IMR-90 (cell line): Measurements from ENCODE around the gene ULBP1. TPM values are rescaled to one million over a fixed set of nuclear protein-coding genes. Genes with fewer than 3 reads are reported as not detected.

ENCODE experiments used
- ATAC-seq: fragments of 200-7000 bp; cut with Tn5 transposase; 2 replicates; pipeline ENCODE4 v1.9.1; 2020; ENCODE audit warnings: low read depth, mild to moderate bottlenecking, moderate library complexity
- BruUV-seq: library from RNA; stranded (reverse); fragments of 400-500 nt; replicated peaks from 2 replicates; lab custom pipeline; 2021; lab: Mats Ljungman, UMichigan
- CTCF ChIA-PET: fragments of 300-600 bp; formaldehyde crosslinking; extraction: SDS; loops from one replicate; lab custom pipeline; 2021; ENCODE audit warnings: antibody characterized with exemption; lab: Yijun Ruan, JAX
- POLR2A ChIA-PET: fragments of 300-600 bp; sonication (Branson Sonifier 250); formaldehyde crosslinking; loops from one replicate; lab custom pipeline; 2022; ENCODE audit warnings: antibody characterized with exemption; ENCODE audit not compliant: unreplicated experiment; lab: Charles Lee
- DNase-seq: peaks from one replicate; pipeline ENCODE4 v3.0.0; 2013
- H2AFZ ChIP-seq: replicated peaks from 2 replicates; pipeline ENCODE3; 2013; ENCODE audit warnings: low read length, mild to moderate bottlenecking; ENCODE audit not compliant: poor library complexity
- H2AK5ac ChIP-seq: 2 replicates; pipeline ENCODE4 v1.6.1; 2013; ENCODE audit warnings: low read depth, low read length, inconsistent platforms
- H2AK9ac ChIP-seq: replicated peaks from 2 replicates; pipeline ENCODE3; 2013; ENCODE audit warnings: mild to moderate bottlenecking, low read depth, low read length, moderate library complexity; ENCODE audit not compliant: poor library complexity
- H2BK120ac ChIP-seq: 2 replicates; pipeline ENCODE4 v1.6.1; 2013; ENCODE audit warnings: low read depth, low read length, inconsistent platforms
- H2BK15ac ChIP-seq: 3 replicates; pipeline ENCODE4 v1.6.1; 2013; ENCODE audit warnings: low read depth, low read length, inconsistent platforms
- H2BK20ac ChIP-seq: 2 replicates; pipeline ENCODE4 v1.6.1; 2013; ENCODE audit warnings: low read depth, mild to moderate bottlenecking, inconsistent platforms, low read length, moderate library complexity
- H2BK5ac ChIP-seq: 2 replicates; pipeline ENCODE4 v1.6.1; 2013; ENCODE audit warnings: mild to moderate bottlenecking, low read depth, low read length, inconsistent platforms; ENCODE audit not compliant: poor library complexity, severe bottlenecking
- H3K14ac ChIP-seq: replicated peaks from 2 replicates; pipeline ENCODE4 v1.6.1; 2013; ENCODE audit warnings: low read depth, low read length, inconsistent platforms
- H3K18ac ChIP-seq: 2 replicates; pipeline ENCODE4 v1.6.1; 2013; ENCODE audit warnings: low read depth, low read length, control low read depth
- H3K23ac ChIP-seq: 2 replicates; pipeline ENCODE4 v1.6.1; 2013; ENCODE audit warnings: low read depth, low read length, inconsistent platforms
- H3K27ac ChIP-seq: 2 replicates; pipeline ENCODE4 v1.5.1; 2013; ENCODE audit warnings: mild to moderate bottlenecking, control low read depth, low read length; ENCODE audit not compliant: insufficient read depth
- H3K27me3 ChIP-seq: 2 replicates; pipeline ENCODE4 v1.6.1; 2013; ENCODE audit warnings: low read length; ENCODE audit not compliant: control insufficient read depth, insufficient read depth
- H3K36me3 ChIP-seq: 2 replicates; pipeline ENCODE4 v1.6.1; 2013; ENCODE audit warnings: low read length, mixed read lengths; ENCODE audit not compliant: control insufficient read depth, insufficient read depth
- H3K4ac ChIP-seq: 2 replicates; pipeline ENCODE4 v1.6.1; 2013; ENCODE audit warnings: low read depth, low read length, inconsistent platforms
- H3K4me1 ChIP-seq: 2 replicates; pipeline ENCODE4 v1.6.1; 2013; ENCODE audit warnings: low read length, mixed read lengths; ENCODE audit not compliant: control insufficient read depth, insufficient read depth
- H3K4me2 ChIP-seq: 2 replicates; pipeline ENCODE4 v1.6.1; 2013; ENCODE audit warnings: low read depth, mild to moderate bottlenecking, control low read depth, low read length, moderate library complexity
- H3K4me3 ChIP-seq: 2 replicates; pipeline ENCODE4 v1.5.1; 2013; ENCODE audit warnings: low read depth, mild to moderate bottlenecking, control low read depth, low read length, moderate library complexity; ENCODE audit not compliant: insufficient read depth
- H3K56ac ChIP-seq: 2 replicates; pipeline ENCODE4 v1.6.1; 2013; ENCODE audit warnings: low read length, inconsistent platforms; ENCODE audit not compliant: insufficient read depth; ENCODE audit errors: extremely low read depth
- H3K79me1 ChIP-seq, 2 experiments: 2 replicates each; pipeline ENCODE4 v1.6.1; 2013; ENCODE audit warnings: low read length in 2 of 2, inconsistent platforms in 1 of 2, low read depth in 1 of 2
- H3K9ac ChIP-seq: 2 replicates; pipeline ENCODE4 v1.6.1; 2013; ENCODE audit warnings: low read depth, low read length, control low read depth
- H3K9me1 ChIP-seq: 2 replicates; pipeline ENCODE4 v1.6.1; 2013; ENCODE audit warnings: low read length, inconsistent platforms; ENCODE audit not compliant: insufficient read depth
- H3K9me3 ChIP-seq: 2 replicates; pipeline ENCODE4 v1.6.1; 2013; ENCODE audit warnings: low read length; ENCODE audit not compliant: control insufficient read depth, insufficient read depth
- H4K20me1 ChIP-seq: 2 replicates; pipeline ENCODE4 v1.6.1; 2013; ENCODE audit warnings: low read length, inconsistent platforms; ENCODE audit not compliant: insufficient read depth
- H4K5ac ChIP-seq: 2 replicates; pipeline ENCODE4 v1.6.1; 2013; ENCODE audit warnings: mild to moderate bottlenecking, low read depth, low read length, control low read depth
- H4K8ac ChIP-seq, 2 experiments: 2 replicates each; pipeline ENCODE4 v1.6.1; 2013; ENCODE audit warnings: low read depth in 2 of 2, low read length in 2 of 2, control low read depth in 1 of 2, inconsistent platforms in 1 of 2
- H4K91ac ChIP-seq: 2 replicates; pipeline ENCODE4 v1.6.1; 2013; ENCODE audit warnings: low read depth, low read length, inconsistent platforms; ENCODE audit not compliant: insufficient read depth
- MAFK ChIP-seq: IDR thresholded peaks from 2 replicates; pipeline ENCODE4 v1.6.1; 2012; ENCODE audit warnings: low read depth, low read length, improper control_type of control experiment
- MAZ ChIP-seq: IDR thresholded peaks from 2 replicates; pipeline ENCODE4 v1.6.1; 2012; ENCODE audit warnings: low read depth, mild to moderate bottlenecking, low read length, improper control_type of control experiment, moderate library complexity, borderline replicate concordance
- POLR2A ChIP-seq: IDR thresholded peaks from 2 replicates; pipeline ENCODE4 v1.6.1; 2012; ENCODE audit warnings: mild to moderate bottlenecking, low read depth, low read length
- RCOR1 ChIP-seq: IDR thresholded peaks from 2 replicates; pipeline ENCODE4 v1.6.1; 2012; ENCODE audit warnings: mild to moderate bottlenecking, low read length, improper control_type of control experiment; ENCODE audit not compliant: insufficient replicate concordance
- RFX5 ChIP-seq: IDR thresholded peaks from 2 replicates; pipeline ENCODE4 v1.8.0; 2012; ENCODE audit warnings: low read depth, mild to moderate bottlenecking, low read length, moderate library complexity
- WGBS, 2 experiments: methylation state at CpG; one replicate each; pipeline versions ENCODE4 v1.1.5 to v1.1.7; 2013; ENCODE audit warnings: missing lambda C conversion rate in 2 of 2; ENCODE audit not compliant: insufficient read length in 1 of 2; ENCODE audit errors: extremely low coverage in 2 of 2; 5-methylcytosine and 5-hydroxymethylcytosine counted together
- dilution Hi-C: fragments of 300-500 bp; cut with HindIII; formaldehyde crosslinking; loops from one replicate; pipeline ENCODE4 v1.14.3; 2018; ENCODE audit warnings: low sequenced_read_pairs; ENCODE audit not compliant: unreplicated experiment
- in situ Hi-C: fragments of 300-500 bp; cut with MboI; formaldehyde crosslinking; loops from 3 replicates; pipeline ENCODE4 v1.14.3; 2019; ENCODE audit warnings: low sequenced_read_pairs, inconsistent platforms, mixed read lengths
- intact Hi-C: fragments of 100-400 bp; cut with micrococcal nuclease; formaldehyde crosslinking; loops from 2 replicates; pipeline ENCODE4 v1.10.0; 2022
- polyA plus RNA-seq, 3 experiments: library from polyadenylated mRNA; depleted of rRNA; stranded (reverse); fragments of >200 nt; gene quantifications; 2 replicates each; pipeline ENCODE4 v1.2.3, GENCODE V29; 2012; ENCODE audit warnings: low replicate concordance in 1 of 3
- total RNA-seq: library from RNA; depleted of rRNA; stranded (reverse); fragments of >200 nt; gene quantifications from 2 replicates; pipeline ENCODE4 v1.2.3, GENCODE V29; 2012

The ULBP1 gene
- total and polyA plus RNA-seq, 2 of the 4 experiments (the other 2 are of a cell fraction) = 0.18 to 0.87 TPM

GRCh38 chr6:149924206-149924932, 39.4 kb upstream of the ULBP1 start (continued):
- no peak for TF ChIP-seq RFX5

DNA sequence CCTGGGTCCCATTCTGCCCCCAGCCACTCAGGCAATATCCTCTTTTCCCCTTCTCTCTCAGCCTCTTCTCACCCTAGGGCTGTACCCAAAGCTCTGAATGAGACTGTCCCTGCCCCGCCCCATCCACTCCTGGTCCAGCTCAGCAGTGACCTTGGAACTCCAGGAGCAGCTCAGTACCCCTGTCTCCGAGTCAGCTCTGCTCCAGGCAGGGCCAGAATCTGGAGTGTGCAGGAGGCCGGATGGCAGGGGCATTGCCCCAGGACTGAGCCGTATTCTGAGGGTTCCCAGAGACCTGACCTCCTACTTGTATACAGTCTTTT, 38.9 kb upstream of the ULBP1 start:
- Histone ChIP-seq H2BK20ac (no peak overlapping the region), H3K23ac (no peak overlapping the region), H2BK120ac (no peak overlapping the region), H3K4me3 (no peak overlapping the region), H2BK15ac (no peak overlapping the region), H4K5ac (no peak overlapping the region), H3K27me3 (peaks cover 8% of the 10 kb centered on the region), H3K36me3 (no peaks in the 10 kb centered on the region), H4K91ac (no peak overlapping the region), H4K20me1 (no peaks in the 10 kb centered on the region), H3K79me1 (no peaks in the 10 kb centered on the region), H2AFZ (peak overlapping the region; percentile 97), H3K9me1 (no peaks in the 10 kb centered on the region), H3K27ac (no peak overlapping the region), H3K56ac (no peak overlapping the region), H4K8ac (peak overlapping the region in 1 of 2 experiments; percentile 92; a peak in 1 of 4 replicates), H2BK5ac (no peak overlapping the region), H2AK9ac (peak overlapping the region; percentile 42), H3K4me1 (peaks cover 2% of the 10 kb centered on the region; the same call in 1 of the 2 replicates), H3K4ac (no peak overlapping the region), H3K18ac (no peak overlapping the region), H3K4me2 (no peak overlapping the region), H3K9ac (no peak overlapping the region), H3K14ac (no peak overlapping the region), H2AK5ac (no peak overlapping the region), H3K9me3 (no peaks in the 10 kb centered on the region)
- no peak for DNase-seq
- no TSS peak for BruUV-seq
- 86% methylated on average over 2 of the region's 4 CpGs; no CpG with 5 or more reads in 1 of the 2 experiments for WGBS, 2 experiments
- in situ Hi-C loops = loop anchor here (5.0 to 25.0 kb wide), 5 partner anchors 58 to 412 kb away; partner anchors contain the start of gene PPIL4
- dilution Hi-C loops = no loop called here
- ChIA-PET POLR2A (no interaction called here), CTCF (interaction anchor here (1.1 to 1.4 kb wide), 2 partner anchors 8 to 91 kb away, joined by 3 to 4 read pairs; no protein-coding TSS in a partner anchor)
- no peak for ATAC-seq
- intact Hi-C loops = no loop called here
- TF ChIP-seq POLR2A (no peak), MAFK (no peak), RCOR1 (no peak), RFX5 (no peak), MAZ (no peak)
